KMS-11 (cell line): Measurements from ENCODE around the gene DNMT1.

Experiments used
- H2AFZ ChIP-seq: fragments of 200-600 bp; sonication (generic); 2 replicates; pipeline ENCODE4 v1.6.1; 2016; ENCODE audit warnings: antibody characterized with exemption, mixed run types, low read depth
- H3K27ac ChIP-seq: fragments of 200-600 bp; sonication (generic); 2 replicates; pipeline ENCODE4 v1.6.1; 2016; ENCODE audit warnings: mild to moderate bottlenecking, mixed run types
- H3K27me3 ChIP-seq: fragments of 200-600 bp; sonication (generic); 2 replicates; pipeline ENCODE4 v1.6.1; 2017; ENCODE audit warnings: mild to moderate bottlenecking, low read depth, mixed run types, moderate library complexity; ENCODE audit not compliant: insufficient read depth
- H3K36me3 ChIP-seq: fragments of 200-600 bp; sonication (generic); 2 replicates; pipeline ENCODE4 v1.6.1; 2017; ENCODE audit warnings: mild to moderate bottlenecking, mixed run types; ENCODE audit not compliant: insufficient read depth
- H3K4me1 ChIP-seq: fragments of 200-600 bp; sonication (generic); 2 replicates; pipeline ENCODE4 v1.6.1; 2016; ENCODE audit warnings: mild to moderate bottlenecking, low read depth, mixed run types; ENCODE audit not compliant: poor library complexity, severe bottlenecking
- H3K4me2 ChIP-seq: fragments of 200-600 bp; sonication (generic); 2 replicates; pipeline ENCODE4 v1.7.0; 2016; ENCODE audit warnings: mild to moderate bottlenecking, mixed run types
- H3K4me3 ChIP-seq: fragments of 200-600 bp; sonication (generic); IDR thresholded peaks from 2 replicates; pipeline ENCODE4 v1.6.1; 2017; ENCODE audit warnings: low read depth, low read length, mixed read lengths; ENCODE audit not compliant: insufficient read depth
- H3K79me2 ChIP-seq: fragments of 200-600 bp; sonication (generic); 2 replicates; pipeline ENCODE4 v1.6.1; 2016; ENCODE audit warnings: low read depth, mixed run types; ENCODE audit not compliant: insufficient read depth
- H3K9ac ChIP-seq: fragments of 200-600 bp; sonication (generic); 2 replicates; pipeline ENCODE4 v1.6.1; 2016; ENCODE audit warnings: mild to moderate bottlenecking, mixed run types
- H4K20me1 ChIP-seq: fragments of 200-600 bp; sonication (generic); 2 replicates; pipeline ENCODE4 v1.6.1; 2016; ENCODE audit warnings: mild to moderate bottlenecking, mixed run types; ENCODE audit not compliant: insufficient read depth
- TF ChIP-seq, protein P1 (sequence below): fragments of 200-600 bp; sonication (generic); conservative IDR thresholded peaks from 2 replicates; pipeline ENCODE4 v1.6.1; 2017; ENCODE audit warnings: low read depth, mild to moderate bottlenecking, antibody characterized with exemption, low read length, moderate library complexity, mixed read lengths

Gene DNMT1

DNA sequence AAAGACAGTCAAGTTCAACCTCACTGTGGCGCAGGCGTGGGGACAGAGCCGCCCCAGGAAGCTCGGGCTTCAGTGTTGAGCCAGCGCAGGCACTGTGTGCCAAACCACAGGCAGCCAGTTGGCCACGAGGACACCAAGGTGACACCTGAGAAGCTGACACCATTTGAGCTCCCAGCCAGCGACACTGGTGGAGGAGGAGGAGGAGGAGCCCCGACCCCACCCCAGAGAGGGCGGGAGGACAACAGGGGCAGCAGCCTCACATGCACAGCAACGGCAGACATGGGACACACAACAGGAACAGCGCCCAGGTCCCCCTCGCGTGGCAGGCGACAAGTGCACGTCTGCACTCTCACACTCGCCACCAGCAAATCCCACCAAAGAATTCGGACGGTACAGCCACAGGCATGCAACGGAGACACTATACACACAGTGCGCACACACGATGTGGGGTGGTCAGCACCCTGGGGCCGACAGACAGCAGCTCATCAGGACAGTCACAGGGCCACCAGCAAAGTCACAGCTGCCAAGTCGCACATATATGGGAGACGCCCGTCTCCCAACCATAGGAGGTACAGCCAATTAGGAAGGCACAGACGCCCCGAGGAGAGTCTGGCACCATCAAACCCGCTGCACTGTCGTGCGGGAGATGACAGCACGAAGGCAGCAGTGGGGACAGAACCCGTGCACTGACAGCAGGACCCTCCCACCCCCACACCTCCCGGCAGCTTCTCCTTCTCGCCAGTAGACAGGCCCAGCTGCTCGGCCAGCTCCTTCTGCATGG is 78.5 kb downstream of the DNMT1 start:
- H3K27me3 ChIP-seq, result no peaks in the 10 kb centered on the region
- peaks cover 12% of the 10 kb centered on the region; the same call in 1 of the 2 replicates for H3K79me2 ChIP-seq
- TF ChIP-seq, protein P1, sequence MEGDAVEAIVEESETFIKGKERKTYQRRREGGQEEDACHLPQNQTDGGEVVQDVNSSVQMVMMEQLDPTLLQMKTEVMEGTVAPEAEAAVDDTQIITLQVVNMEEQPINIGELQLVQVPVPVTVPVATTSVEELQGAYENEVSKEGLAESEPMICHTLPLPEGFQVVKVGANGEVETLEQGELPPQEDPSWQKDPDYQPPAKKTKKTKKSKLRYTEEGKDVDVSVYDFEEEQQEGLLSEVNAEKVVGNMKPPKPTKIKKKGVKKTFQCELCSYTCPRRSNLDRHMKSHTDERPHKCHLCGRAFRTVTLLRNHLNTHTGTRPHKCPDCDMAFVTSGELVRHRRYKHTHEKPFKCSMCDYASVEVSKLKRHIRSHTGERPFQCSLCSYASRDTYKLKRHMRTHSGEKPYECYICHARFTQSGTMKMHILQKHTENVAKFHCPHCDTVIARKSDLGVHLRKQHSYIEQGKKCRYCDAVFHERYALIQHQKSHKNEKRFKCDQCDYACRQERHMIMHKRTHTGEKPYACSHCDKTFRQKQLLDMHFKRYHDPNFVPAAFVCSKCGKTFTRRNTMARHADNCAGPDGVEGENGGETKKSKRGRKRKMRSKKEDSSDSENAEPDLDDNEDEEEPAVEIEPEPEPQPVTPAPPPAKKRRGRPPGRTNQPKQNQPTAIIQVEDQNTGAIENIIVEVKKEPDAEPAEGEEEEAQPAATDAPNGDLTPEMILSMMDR, result no peak
- no peak overlapping the region for H3K4me2 ChIP-seq
- no peaks in the 10 kb centered on the region for H4K20me1 ChIP-seq
- H2AFZ ChIP-seq, result no peak overlapping the region
- no peak overlapping the region for H3K9ac ChIP-seq
- H3K4me1 ChIP-seq, result peaks cover 26% of the 10 kb centered on the region
- H3K4me3 ChIP-seq, result no peak overlapping the region
- no peak overlapping the region for H3K27ac ChIP-seq
- 0 out of 2 replicates have a peak, but pooled peaks cover under 1% of the 10 kb centered on the region for H3K36me3 ChIP-seq

DNA sequence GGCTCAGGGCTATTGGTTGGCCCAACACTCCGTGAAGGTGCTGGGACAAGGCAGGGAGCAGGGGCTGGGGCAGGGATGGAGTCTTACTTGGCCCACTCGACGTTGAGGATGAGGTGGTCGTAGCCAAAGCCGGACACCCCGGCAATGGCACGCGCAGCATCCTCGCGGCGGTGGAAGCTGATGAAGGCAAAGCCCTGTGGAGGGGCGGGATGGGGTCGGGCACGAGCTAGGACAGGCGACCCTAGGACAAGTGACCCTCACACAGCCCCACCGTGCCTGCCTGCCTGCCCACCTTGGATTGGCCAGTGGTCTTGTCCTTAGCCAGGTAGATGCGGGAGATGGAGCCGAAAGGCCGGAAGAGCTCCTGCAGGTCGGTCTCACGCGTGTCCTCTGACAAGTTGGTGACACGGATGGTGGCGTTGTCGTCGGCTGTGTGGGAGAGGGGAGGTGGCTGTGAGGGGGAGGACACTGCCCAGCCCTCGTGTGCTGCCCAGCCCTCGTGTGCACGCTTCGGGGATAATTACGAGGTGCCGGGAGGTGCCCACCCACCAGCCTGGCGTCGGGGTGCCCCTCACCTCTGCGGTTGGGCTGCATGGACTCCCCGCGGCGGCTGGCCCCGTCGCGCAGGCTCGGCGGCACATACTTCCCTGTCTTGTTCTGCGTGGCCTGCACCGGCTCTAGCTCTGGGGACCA is 79.2 kb downstream of the DNMT1 start:
- TF ChIP-seq, protein P1, result no peak
- Histone ChIP-seq H4K20me1 (no peaks in the 10 kb centered on the region), H3K79me2 (peaks cover 12% of the 10 kb centered on the region; the same call in 1 of the 2 replicates), H3K27ac (no peak overlapping the region), H2AFZ (no peak overlapping the region), H3K27me3 (no peaks in the 10 kb centered on the region), H3K4me1 (peaks cover 33% of the 10 kb centered on the region), H3K9ac (no peak overlapping the region), H3K4me3 (no peak overlapping the region), H3K36me3 (0 out of 2 replicates have a peak, but pooled peaks cover 3% of the 10 kb centered on the region), H3K4me2 (no peak overlapping the region)

DNA sequence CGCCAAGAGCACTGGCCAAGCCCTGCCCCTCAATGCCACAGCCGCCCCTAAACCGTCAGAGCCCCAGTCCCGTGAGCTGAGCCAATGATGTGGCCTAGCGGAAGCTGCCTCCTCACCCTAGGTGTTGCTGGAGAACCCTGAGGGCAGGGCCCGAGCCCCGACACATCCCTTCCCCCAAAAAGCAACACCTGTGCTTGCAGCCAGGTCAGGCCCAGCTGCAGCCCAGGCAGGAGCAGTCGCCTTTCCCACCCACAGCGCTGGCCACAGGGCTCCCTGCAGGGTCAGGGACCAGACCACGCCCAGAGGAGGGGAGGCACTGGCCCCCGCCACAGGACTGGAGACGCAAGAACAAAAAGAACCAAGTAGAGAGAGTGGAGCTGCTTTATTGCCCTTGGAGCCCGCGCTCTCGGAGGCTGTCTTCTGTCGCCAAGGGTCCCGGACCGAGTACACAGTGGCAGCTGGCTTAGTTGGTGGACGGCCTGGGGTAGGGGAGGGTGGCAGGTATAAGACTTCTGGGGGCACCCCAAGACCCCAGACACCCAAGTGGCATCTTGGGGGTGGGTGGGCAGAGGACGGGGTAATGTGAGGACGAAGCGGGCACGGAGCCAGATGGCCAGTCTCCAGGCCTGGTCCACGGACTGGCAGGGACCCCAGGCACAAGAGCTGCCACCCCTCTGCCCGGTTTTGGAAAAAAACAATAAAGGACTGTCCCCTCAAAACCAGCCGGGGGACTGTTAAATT is 79.9 kb downstream of the DNMT1 start:
- Histone ChIP-seq H4K20me1 (no peaks in the 10 kb centered on the region), H3K27me3 (no peaks in the 10 kb centered on the region), H3K4me1 (peaks cover 40% of the 10 kb centered on the region), H3K4me3 (no peak overlapping the region), H2AFZ (no peak overlapping the region), H3K36me3 (peaks cover 3% of the 10 kb centered on the region; the same call in 1 of the 2 replicates), H3K27ac (no peak overlapping the region), H3K9ac (no peak overlapping the region), H3K4me2 (no peak overlapping the region), H3K79me2 (peaks cover 13% of the 10 kb centered on the region; the same call in 1 of the 2 replicates)
- TF ChIP-seq, protein P1, result no peak

DNA sequence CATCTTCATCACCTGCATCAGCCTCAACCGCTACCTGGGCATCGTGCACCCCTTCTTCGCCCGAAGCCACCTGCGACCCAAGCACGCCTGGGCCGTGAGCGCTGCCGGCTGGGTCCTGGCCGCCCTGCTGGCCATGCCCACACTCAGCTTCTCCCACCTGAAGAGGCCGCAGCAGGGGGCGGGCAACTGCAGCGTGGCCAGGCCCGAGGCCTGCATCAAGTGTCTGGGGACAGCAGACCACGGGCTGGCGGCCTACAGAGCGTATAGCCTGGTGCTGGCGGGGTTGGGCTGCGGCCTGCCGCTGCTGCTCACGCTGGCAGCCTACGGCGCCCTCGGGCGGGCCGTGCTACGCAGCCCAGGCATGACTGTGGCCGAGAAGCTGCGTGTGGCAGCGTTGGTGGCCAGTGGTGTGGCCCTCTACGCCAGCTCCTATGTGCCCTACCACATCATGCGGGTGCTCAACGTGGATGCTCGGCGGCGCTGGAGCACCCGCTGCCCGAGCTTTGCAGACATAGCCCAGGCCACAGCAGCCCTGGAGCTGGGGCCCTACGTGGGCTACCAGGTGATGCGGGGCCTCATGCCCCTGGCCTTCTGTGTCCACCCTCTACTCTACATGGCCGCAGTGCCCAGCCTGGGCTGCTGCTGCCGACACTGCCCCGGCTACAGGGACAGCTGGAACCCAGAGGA is 80.6 kb downstream of the DNMT1 start:
- H3K4me1 ChIP-seq, result peaks cover 47% of the 10 kb centered on the region
- H3K27me3 ChIP-seq, result no peaks in the 10 kb centered on the region
- no peak overlapping the region for H3K4me2 ChIP-seq
- peaks cover 6% of the 10 kb centered on the region; the same call in 1 of the 2 replicates for H3K36me3 ChIP-seq
- no peak overlapping the region for H3K27ac ChIP-seq
- no peak overlapping the region for H3K9ac ChIP-seq
- no peaks in the 10 kb centered on the region for H4K20me1 ChIP-seq
- peaks cover 15% of the 10 kb centered on the region; the same call in 1 of the 2 replicates for H3K79me2 ChIP-seq
- TF ChIP-seq, protein P1, result no peak
- H3K4me3 ChIP-seq, result no peak overlapping the region
- no peak overlapping the region for H2AFZ ChIP-seq
